ENCODE measurements around the gene TRIP10.

GRCh38 chr19:6772028-6772865 lies 32.8 kb downstream of the TRIP10 start, which contains the start of gene VAV1:
- no peak for TF ChIP-seq CTCF (IDR thresholded peaks at IDR 0.05)
- TF ChIP-seq POLR2A (IDR thresholded peaks at IDR 0.05) = no peak
- no peak for TF ChIP-seq POLR2AphosphoS5 (IDR thresholded peaks at IDR 0.05)
